IMR-90 (cell line): Measurements from ENCODE around the gene ATIC.

ENCODE experiments used
- BHLHE40 ChIP-seq: fragments of 150-350 bp; IDR thresholded peaks from 2 replicates; pipeline ENCODE4 v1.6.1; 2016; ENCODE audit warnings: mild to moderate bottlenecking, low read depth, low read length
- CEBPB ChIP-seq: IDR thresholded peaks from 2 replicates; pipeline ENCODE4 v1.6.1; 2012; ENCODE audit warnings: low read depth, low read length, improper control_type of control experiment
- FOS ChIP-seq: fragments of 150-350 bp; IDR thresholded peaks from 2 replicates; pipeline ENCODE4 v1.6.1; 2016; ENCODE audit warnings: low read depth, low read length
- MAFK ChIP-seq: IDR thresholded peaks from 2 replicates; pipeline ENCODE4 v1.6.1; 2012; ENCODE audit warnings: low read depth, low read length, improper control_type of control experiment
- MAZ ChIP-seq: IDR thresholded peaks from 2 replicates; pipeline ENCODE4 v1.6.1; 2012; ENCODE audit warnings: low read depth, mild to moderate bottlenecking, low read length, improper control_type of control experiment, moderate library complexity, borderline replicate concordance
- NFE2L2 ChIP-seq: fragments of 150-350 bp; IDR thresholded peaks from 2 replicates; pipeline ENCODE4 v1.6.1; 2016; ENCODE audit warnings: low read depth, mild to moderate bottlenecking, low read length
- POLR2A ChIP-seq: IDR thresholded peaks from 2 replicates; pipeline ENCODE4 v1.6.1; 2012; ENCODE audit warnings: mild to moderate bottlenecking, low read depth, low read length
- RAD21 ChIP-seq: IDR thresholded peaks from 2 replicates; pipeline ENCODE4 v1.6.1; 2012; ENCODE audit warnings: low read length, improper control_type of control experiment
- RCOR1 ChIP-seq: IDR thresholded peaks from 2 replicates; pipeline ENCODE4 v1.6.1; 2012; ENCODE audit warnings: mild to moderate bottlenecking, low read length, improper control_type of control experiment; ENCODE audit not compliant: insufficient replicate concordance
- RFX5 ChIP-seq: IDR thresholded peaks from 2 replicates; pipeline ENCODE4 v1.8.0; 2012; ENCODE audit warnings: low read depth, mild to moderate bottlenecking, low read length, moderate library complexity
- SMC3 ChIP-seq: fragments of 150-350 bp; IDR thresholded peaks from 2 replicates; pipeline ENCODE4 v1.6.1; 2016; ENCODE audit warnings: low read depth, mild to moderate bottlenecking, antibody characterized with exemption, low read length, moderate library complexity
- TF ChIP-seq, protein P1 (sequence below): conservative IDR thresholded peaks from 2 replicates; pipeline ENCODE4 v1.5.1; 2012; ENCODE audit warnings: mild to moderate bottlenecking, low read depth, low read length, improper control_type of control experiment
- TF ChIP-seq, protein P2 (sequence below): fragments of 150-350 bp; IDR thresholded peaks from 2 replicates; pipeline ENCODE4 v1.6.1; 2016; ENCODE audit warnings: low read depth, mild to moderate bottlenecking, low read length, moderate library complexity, borderline replicate concordance

- TF ChIP-seq BHLHE40 = no peak
- TF ChIP-seq, protein P1, sequence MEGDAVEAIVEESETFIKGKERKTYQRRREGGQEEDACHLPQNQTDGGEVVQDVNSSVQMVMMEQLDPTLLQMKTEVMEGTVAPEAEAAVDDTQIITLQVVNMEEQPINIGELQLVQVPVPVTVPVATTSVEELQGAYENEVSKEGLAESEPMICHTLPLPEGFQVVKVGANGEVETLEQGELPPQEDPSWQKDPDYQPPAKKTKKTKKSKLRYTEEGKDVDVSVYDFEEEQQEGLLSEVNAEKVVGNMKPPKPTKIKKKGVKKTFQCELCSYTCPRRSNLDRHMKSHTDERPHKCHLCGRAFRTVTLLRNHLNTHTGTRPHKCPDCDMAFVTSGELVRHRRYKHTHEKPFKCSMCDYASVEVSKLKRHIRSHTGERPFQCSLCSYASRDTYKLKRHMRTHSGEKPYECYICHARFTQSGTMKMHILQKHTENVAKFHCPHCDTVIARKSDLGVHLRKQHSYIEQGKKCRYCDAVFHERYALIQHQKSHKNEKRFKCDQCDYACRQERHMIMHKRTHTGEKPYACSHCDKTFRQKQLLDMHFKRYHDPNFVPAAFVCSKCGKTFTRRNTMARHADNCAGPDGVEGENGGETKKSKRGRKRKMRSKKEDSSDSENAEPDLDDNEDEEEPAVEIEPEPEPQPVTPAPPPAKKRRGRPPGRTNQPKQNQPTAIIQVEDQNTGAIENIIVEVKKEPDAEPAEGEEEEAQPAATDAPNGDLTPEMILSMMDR = no peak
- TF ChIP-seq POLR2A = no peak
- TF ChIP-seq MAZ = no peak
- TF ChIP-seq RFX5 = no peak
- no peak for TF ChIP-seq SMC3
- TF ChIP-seq CEBPB = no peak
- TF ChIP-seq RAD21 = no peak
- TF ChIP-seq FOS = no peak
- TF ChIP-seq MAFK = no peak
- TF ChIP-seq, protein P2, sequence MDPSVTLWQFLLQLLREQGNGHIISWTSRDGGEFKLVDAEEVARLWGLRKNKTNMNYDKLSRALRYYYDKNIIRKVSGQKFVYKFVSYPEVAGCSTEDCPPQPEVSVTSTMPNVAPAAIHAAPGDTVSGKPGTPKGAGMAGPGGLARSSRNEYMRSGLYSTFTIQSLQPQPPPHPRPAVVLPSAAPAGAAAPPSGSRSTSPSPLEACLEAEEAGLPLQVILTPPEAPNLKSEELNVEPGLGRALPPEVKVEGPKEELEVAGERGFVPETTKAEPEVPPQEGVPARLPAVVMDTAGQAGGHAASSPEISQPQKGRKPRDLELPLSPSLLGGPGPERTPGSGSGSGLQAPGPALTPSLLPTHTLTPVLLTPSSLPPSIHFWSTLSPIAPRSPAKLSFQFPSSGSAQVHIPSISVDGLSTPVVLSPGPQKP = no peak
- TF ChIP-seq RCOR1 = no peak
- TF ChIP-seq NFE2L2 = no peak
These were observed 68.8 kb downstream of the ATIC start for GRCh38 chr2:215380699-215381098.
